Activated T-helper 1 cell treated with Interleukin-2 at 50 U/mL for 16 hours (primary cell): ENCODE data around the gene RAB34.
"Not testable (repeated sequence)": the region's sequence is repeated elsewhere in the genome, so short reads cannot be mapped to it uniquely, and the experiment has no call there.

ENCODE experiments used
- DNase-seq: peaks from one replicate; pipeline ENCODE4 v3.0.0-alpha.2; 2020; ENCODE audit warnings: low read depth

The RAB34 gene

GRCh38 chr17:28745786-28746411, 28.2 kb upstream of the RAB34 start:
- no peak for DNase-seq

GRCh38 chr17:28744972-28745785, 27.5 kb upstream of the RAB34 start:
- DNase-seq: no peak

GRCh38 chr17:28744104-28744971, 26.7 kb upstream of the RAB34 start:
- peak; percentile 45 for DNase-seq

GRCh38 chr17:28743243-28744103, 25.8 kb upstream of the RAB34 start, which contains the start of gene TRAF4:
Gene TRAF4 (plus strand): TSS chr17:28744011. CDS start chr17:28744113, 102 bp downstream.
- DNase-seq: peak; percentile 66

GRCh38 chr17:28741358-28742349, 24.0 kb upstream of the RAB34 start:
- DNase-seq: no peak

- no peak for DNase-seq
These were observed 23.0 kb upstream of the RAB34 start for GRCh38 chr17:28740406-28741357.

GRCh38 chr17:28738680-28739384, 21.2 kb upstream of the RAB34 start:
- DNase-seq: no peak

GRCh38 chr17:28737770-28738679, 20.4 kb upstream of the RAB34 start:
- DNase-seq: no peak

- DNase-seq: no peak
These were observed 19.6 kb upstream of the RAB34 start for GRCh38 chr17:28737316-28737715.

GRCh38 chr17:28735913-28736769, 18.5 kb upstream of the RAB34 start:
- not testable (repeated sequence) for DNase-seq

GRCh38 chr17:28735242-28735722, 17.6 kb upstream of the RAB34 start:
- no peak for DNase-seq

GRCh38 chr17:28734712-28735241, 17.1 kb upstream of the RAB34 start:
- no peak for DNase-seq

GRCh38 chr17:28733346-28733745, 15.7 kb upstream of the RAB34 start:
- no peak for DNase-seq

- no peak for DNase-seq
These were observed 12.3 kb upstream of the RAB34 start for GRCh38 chr17:28729950-28730330.

GRCh38 chr17:28728364-28729200, 10.9 kb upstream of the RAB34 start, which contains the start of gene NEK8:
Gene NEK8 (plus strand): TSS chr17:28728788. CDS start chr17:28728814, 26 bp downstream.
- peak; percentile 92 for DNase-seq
